Smooth muscle cell (in vitro differentiated cells): Measurements from ENCODE around the gene EML6. TPM values are rescaled to one million over a fixed set of nuclear protein-coding genes. Genes with fewer than 3 reads are reported as not detected.

Experiments used
- DNase-seq: peaks from one replicate; lab custom pipeline; 2025; ENCODE audit not compliant: unreplicated experiment; lab: John Stamatoyannopoulos, UW
- H2AFZ ChIP-seq: fragments of 200-600 bp; sonication (generic); 2 replicates; pipeline ENCODE4 v1.6.0; 2016; ENCODE audit warnings: antibody characterized with exemption, low read depth, mild to moderate bottlenecking
- H3F3A ChIP-seq: fragments of 200-600 bp; sonication (generic); 2 replicates; pipeline ENCODE4 v1.6.0; 2017; ENCODE audit warnings: antibody characterized with exemption, low read depth
- H3K27ac ChIP-seq: fragments of 200-600 bp; sonication (generic); 2 replicates; pipeline ENCODE4 v1.5.1; 2016; ENCODE audit warnings: low read depth, mild to moderate bottlenecking
- H3K27me3 ChIP-seq: fragments of 200-600 bp; sonication (generic); 2 replicates; pipeline ENCODE4 v1.6.1; 2016; ENCODE audit warnings: low read depth, mild to moderate bottlenecking
- H3K36me3 ChIP-seq: fragments of 200-600 bp; sonication (generic); 2 replicates; pipeline ENCODE4 v1.5.1; 2016; ENCODE audit warnings: low read depth
- H3K4me1 ChIP-seq: fragments of 200-600 bp; sonication (generic); 2 replicates; pipeline ENCODE4 v1.5.1; 2016; ENCODE audit warnings: low read depth
- H3K4me2 ChIP-seq: fragments of 200-600 bp; sonication (generic); 2 replicates; pipeline ENCODE4 v1.6.0; 2016; ENCODE audit warnings: mild to moderate bottlenecking
- H3K4me3 ChIP-seq: fragments of 200-600 bp; sonication (generic); 2 replicates; pipeline ENCODE4 v1.5.1; 2016; ENCODE audit warnings: mild to moderate bottlenecking
- H3K79me2 ChIP-seq: fragments of 200-600 bp; sonication (generic); 2 replicates; pipeline ENCODE4 v1.6.0; 2016; ENCODE audit warnings: low read depth, mild to moderate bottlenecking
- H3K9ac ChIP-seq: fragments of 200-600 bp; sonication (generic); 2 replicates; pipeline ENCODE4 v1.6.0; 2016; ENCODE audit warnings: low read depth
- H3K9me3 ChIP-seq: fragments of 200-600 bp; sonication (generic); replicated peaks from 2 replicates; pipeline ENCODE4 v1.5.1; 2016; ENCODE audit warnings: low read depth
- H4K20me1 ChIP-seq: fragments of 200-600 bp; sonication (generic); 2 replicates; pipeline ENCODE4 v1.6.0; 2016; ENCODE audit warnings: low read depth
- CTCF ChIP-seq: fragments of 200-600 bp; sonication (generic); IDR thresholded peaks from 2 replicates; pipeline ENCODE4 v1.5.1; 2017; ENCODE audit warnings: borderline replicate concordance, mild to moderate bottlenecking, antibody characterized with exemption; ENCODE audit not compliant: insufficient read depth, poor library complexity, severe bottlenecking
- WGBS: methylation state at CpG from one replicate; pipeline ENCODE4 v1.1.7; 2016; ENCODE audit warnings: low lambda C conversion rate; 5-methylcytosine and 5-hydroxymethylcytosine counted together
- polyA plus RNA-seq: library from polyadenylated mRNA; unstranded; fragments of >200 nt; fragmentation: Nextera tagmentation; extraction: Ambion mirVana; gene quantifications from 2 replicates; pipeline ENCODE4 v1.2.1, GENCODE V29; 2016
- total RNA-seq: library from RNA; depleted of rRNA; stranded (reverse); fragments of >200 nt; gene quantifications from 2 replicates; pipeline ENCODE4 v1.2.3, GENCODE V29; 2014

Gene EML6
- total and polyA plus RNA-seq, 2 experiments from 2014 or later, result 0.49 to 0.54 TPM

- peaks cover 8% of the 10 kb centered on the region for H3K36me3 ChIP-seq
- H3K9ac ChIP-seq, result no peak overlapping the region
- no peak overlapping the region for H3K4me2 ChIP-seq
- H2AFZ ChIP-seq, result no peak overlapping the region
- H3F3A ChIP-seq, result peaks cover 10% of the 10 kb centered on the region
- 89% methylated on average over 18 of the region's 18 CpGs for WGBS
- no peak overlapping the region for H3K27ac ChIP-seq
- H3K4me1 ChIP-seq, result no peaks in the 10 kb centered on the region
- no peak overlapping the region for H3K4me3 ChIP-seq
- TF ChIP-seq CTCF, result no peak
- H3K79me2 ChIP-seq, result peaks cover 21% of the 10 kb centered on the region
- DNase-seq, result no peak
- H4K20me1 ChIP-seq, result peaks cover 50% of the 10 kb centered on the region
- no peaks in the 10 kb centered on the region for H3K9me3 ChIP-seq
- no peaks in the 10 kb centered on the region for H3K27me3 ChIP-seq
These were observed 244.4 kb downstream of the EML6 start for GRCh38 chr2:54967759-54968365.

GRCh38 chr2:54968561-54969218 lies 245.2 kb downstream of the EML6 start:
- no peak for DNase-seq
- H3K27ac ChIP-seq, result no peak overlapping the region
- peaks cover 10% of the 10 kb centered on the region for H3F3A ChIP-seq
- no peaks in the 10 kb centered on the region for H3K27me3 ChIP-seq
- H3K36me3 ChIP-seq, result peaks cover 8% of the 10 kb centered on the region
- 90% methylated on average over 10 of the region's 10 CpGs for whole genome bisulfite sequencing
- H3K4me1 ChIP-seq, result no peaks in the 10 kb centered on the region
- no peak for TF ChIP-seq CTCF
- no peak overlapping the region for H3K9ac ChIP-seq
- H4K20me1 ChIP-seq, result peaks cover 59% of the 10 kb centered on the region
- no peaks in the 10 kb centered on the region for H3K9me3 ChIP-seq
- H2AFZ ChIP-seq, result no peak overlapping the region
- H3K4me2 ChIP-seq, result no peak overlapping the region
- H3K4me3 ChIP-seq, result no peak overlapping the region
- H3K79me2 ChIP-seq, result peaks cover 23% of the 10 kb centered on the region

GRCh38 chr2:54969295-54969939 lies 246.0 kb downstream of the EML6 start:
- H3K36me3 ChIP-seq, result peaks cover 8% of the 10 kb centered on the region
- no peaks in the 10 kb centered on the region for H3K27me3 ChIP-seq
- H3K79me2 ChIP-seq, result peaks cover 30% of the 10 kb centered on the region
- no peaks in the 10 kb centered on the region for H3K9me3 ChIP-seq
- no peak overlapping the region for H3K9ac ChIP-seq
- no peak overlapping the region for H2AFZ ChIP-seq
- H3K4me3 ChIP-seq, result no peak overlapping the region
- DNase-seq, result no peak
- peaks cover 10% of the 10 kb centered on the region for H3F3A ChIP-seq
- no peak overlapping the region for H3K27ac ChIP-seq
- H3K4me2 ChIP-seq, result no peak overlapping the region
- no peak for TF ChIP-seq CTCF
- H4K20me1 ChIP-seq, result peaks cover 66% of the 10 kb centered on the region
- whole genome bisulfite sequencing, result 98% methylated on average over 4 of the region's 4 CpGs
- no peaks in the 10 kb centered on the region for H3K4me1 ChIP-seq
